HFF-Myc (cell line): ENCODE measurements around the gene LRG1.
A peak's percentile ranks its signal among the peaks of the same experiment; 100 is the strongest.

Experiments
- DNase-seq: peaks from one replicate; pipeline ENCODE4 v3.0.0-alpha.2; 2011; ENCODE audit warnings: low read depth; ENCODE audit errors: extremely low read depth
- H3K4me3 ChIP-seq: replicated peaks from 2 replicates; pipeline ENCODE4 v1.5.1; 2011; ENCODE audit warnings: low read depth, mild to moderate bottlenecking, control low read depth, low read length
- CTCF ChIP-seq: IDR thresholded peaks from 2 replicates; pipeline ENCODE4 v1.5.1; 2012; ENCODE audit warnings: mild to moderate bottlenecking, low read depth, low read length, control low read depth; ENCODE audit errors: missing control alignments

LRG1 gene

GRCh38 chr19:4580021-4580901, 40.4 kb upstream of the LRG1 start:
- no peak overlapping the region for H3K4me3 ChIP-seq
- DNase-seq = no peak
- peak; percentile 16 for TF ChIP-seq CTCF

- TF ChIP-seq CTCF = no peak
- no peak overlapping the region for H3K4me3 ChIP-seq
- no peak for DNase-seq
Measured at GRCh38 chr19:4579389-4579788, 39.6 kb upstream of the LRG1 start.

- DNase-seq = no peak
- H3K4me3 ChIP-seq = no peak overlapping the region
- no peak for TF ChIP-seq CTCF
Measured at GRCh38 chr19:4578552-4579248, 38.9 kb upstream of the LRG1 start.

GRCh38 chr19:4577020-4577782, 37.4 kb upstream of the LRG1 start:
- no peak for TF ChIP-seq CTCF
- DNase-seq = no peak
- no peak overlapping the region for H3K4me3 ChIP-seq

GRCh38 chr19:4576016-4576933, 36.4 kb upstream of the LRG1 start:
- no peak overlapping the region for H3K4me3 ChIP-seq
- peak; percentile 80 for TF ChIP-seq CTCF
- DNase-seq = no peak

GRCh38 chr19:4575267-4576015, 35.6 kb upstream of the LRG1 start:
- peak; percentile 77 for DNase-seq
- H3K4me3 ChIP-seq = no peak overlapping the region
- TF ChIP-seq CTCF = no peak
